Mesenchymal stem cell (in vitro differentiated cells and primary cell): ENCODE data around the gene PLA2G1B.

Experiments used
- DNase-seq: peaks from one replicate; pipeline ENCODE4 v3.0.0-alpha.2; 2013
- H2AFZ ChIP-seq: one replicate; pipeline ENCODE4 v1.6.1; 2013; ENCODE audit warnings: low read depth, mild to moderate bottlenecking, control low read depth, inconsistent platforms, low read length, moderate library complexity
- H2AK5ac ChIP-seq: 2 replicates; pipeline ENCODE4 v1.6.1; 2013; ENCODE audit warnings: low read length, moderate library complexity, mild to moderate bottlenecking, inconsistent platforms; ENCODE audit not compliant: severe bottlenecking
- H2BK120ac ChIP-seq: one replicate; pipeline ENCODE4 v1.6.1; 2013; ENCODE audit warnings: low read depth, mild to moderate bottlenecking, inconsistent platforms, low read length, moderate library complexity
- H2BK12ac ChIP-seq, 2 experiments: one replicate each; pipeline ENCODE4 v1.6.1; 2013; ENCODE audit warnings: inconsistent platforms in 2 of 2, low read length in 2 of 2, mild to moderate bottlenecking in 2 of 2, moderate library complexity in 2 of 2, control low read depth in 1 of 2
- H2BK15ac ChIP-seq: one replicate; pipeline ENCODE4 v1.6.1; 2013; ENCODE audit warnings: mild to moderate bottlenecking, low read depth, inconsistent platforms; ENCODE audit not compliant: poor library complexity, severe bottlenecking
- H2BK5ac ChIP-seq: 2 replicates; pipeline ENCODE4 v1.6.1; 2013; ENCODE audit warnings: low read depth, mild to moderate bottlenecking, low read length, control low read depth, inconsistent platforms; ENCODE audit not compliant: poor library complexity, severe bottlenecking
- H3K14ac ChIP-seq, 2 experiments: one replicate each; pipeline ENCODE4 v1.6.1; 2013; ENCODE audit warnings: inconsistent platforms in 2 of 2, low read length in 2 of 2, control low read depth in 1 of 2, mild to moderate bottlenecking in 1 of 2, moderate library complexity in 1 of 2
- H3K18ac ChIP-seq, 2 experiments: one replicate each; pipeline ENCODE4 v1.6.1; 2013; ENCODE audit warnings: inconsistent platforms in 2 of 2, low read length in 2 of 2, control low read depth in 1 of 2, low read depth in 1 of 2, mild to moderate bottlenecking in 1 of 2
- H3K23ac ChIP-seq, 2 experiments: one replicate each; pipeline ENCODE4 v1.6.1; 2013; ENCODE audit warnings: inconsistent platforms in 2 of 2, low read length in 2 of 2, mild to moderate bottlenecking in 2 of 2, moderate library complexity in 2 of 2, control low read depth in 1 of 2
- H3K27ac ChIP-seq: 2 replicates; pipeline ENCODE4 v1.5.1; 2013; ENCODE audit warnings: mild to moderate bottlenecking, moderate library complexity, low read length, control low read depth, inconsistent platforms; ENCODE audit not compliant: poor library complexity, severe bottlenecking
- H3K27me3 ChIP-seq, 2 experiments: 2 replicates each; pipeline versions ENCODE4 v1.6.1 to v1.7.0; 2013; ENCODE audit warnings: low read length in 2 of 2, mild to moderate bottlenecking in 2 of 2, moderate library complexity in 2 of 2, control low read depth in 1 of 2, inconsistent platforms in 1 of 2; ENCODE audit not compliant: control insufficient read depth in 1 of 2, insufficient read depth in 1 of 2
- H3K36me3 ChIP-seq, 2 experiments: 2 replicates each; pipeline versions ENCODE4 v1.6.1 to v1.7.0; 2013; ENCODE audit warnings: low read length in 2 of 2, control low read depth in 1 of 2, inconsistent platforms in 1 of 2, low read depth in 1 of 2, mild to moderate bottlenecking in 1 of 2; ENCODE audit not compliant: insufficient read depth in 2 of 2, control insufficient read depth in 1 of 2
- H3K4ac ChIP-seq, 2 experiments: one replicate each; pipeline ENCODE4 v1.6.1; 2013; ENCODE audit warnings: inconsistent platforms in 2 of 2, low read length in 2 of 2, mild to moderate bottlenecking in 2 of 2, moderate library complexity in 2 of 2, control low read depth in 1 of 2, low read depth in 1 of 2
- H3K4me1 ChIP-seq: 2 replicates; pipeline ENCODE4 v1.6.1; 2013; ENCODE audit warnings: low read depth, low read length, control low read depth; ENCODE audit not compliant: control insufficient read depth, insufficient read depth
- H3K4me2 ChIP-seq: 2 replicates; pipeline ENCODE4 v1.6.1; 2013; ENCODE audit warnings: low read length, mild to moderate bottlenecking, inconsistent platforms; ENCODE audit not compliant: poor library complexity, severe bottlenecking
- H3K4me3 ChIP-seq, 2 experiments: 2 replicates each; pipeline versions ENCODE4 v1.5.1 to v1.7.0; 2013; ENCODE audit warnings: low read length in 2 of 2, mild to moderate bottlenecking in 2 of 2, control low read depth in 1 of 2, low read depth in 1 of 2; ENCODE audit not compliant: insufficient read depth in 1 of 2
- H3K79me1 ChIP-seq: replicated peaks from 2 replicates; pipeline ENCODE4 v1.6.1; 2013; ENCODE audit warnings: mild to moderate bottlenecking, control low read depth, low read length, inconsistent platforms; ENCODE audit not compliant: poor library complexity, severe bottlenecking
- H3K9ac ChIP-seq: 2 replicates; pipeline ENCODE4 v1.7.0; 2013; ENCODE audit warnings: mild to moderate bottlenecking, low read length, moderate library complexity
- H3K9me3 ChIP-seq: 2 replicates; pipeline ENCODE4 v1.7.0; 2013; ENCODE audit warnings: mild to moderate bottlenecking, low read length; ENCODE audit not compliant: control insufficient read depth
- H4K8ac ChIP-seq: one replicate; pipeline ENCODE4 v1.6.1; 2013; ENCODE audit warnings: inconsistent platforms, mild to moderate bottlenecking, low read length, moderate library complexity
- H4K91ac ChIP-seq: one replicate; pipeline ENCODE4 v1.6.1; 2013; ENCODE audit warnings: mild to moderate bottlenecking, low read length, inconsistent platforms
- WGBS: methylation state at CpG from one replicate; pipeline ENCODE4 v1.1.7; 2013; ENCODE audit warnings: mixed read lengths; 5-methylcytosine and 5-hydroxymethylcytosine counted together

PLA2G1B gene

DNA sequence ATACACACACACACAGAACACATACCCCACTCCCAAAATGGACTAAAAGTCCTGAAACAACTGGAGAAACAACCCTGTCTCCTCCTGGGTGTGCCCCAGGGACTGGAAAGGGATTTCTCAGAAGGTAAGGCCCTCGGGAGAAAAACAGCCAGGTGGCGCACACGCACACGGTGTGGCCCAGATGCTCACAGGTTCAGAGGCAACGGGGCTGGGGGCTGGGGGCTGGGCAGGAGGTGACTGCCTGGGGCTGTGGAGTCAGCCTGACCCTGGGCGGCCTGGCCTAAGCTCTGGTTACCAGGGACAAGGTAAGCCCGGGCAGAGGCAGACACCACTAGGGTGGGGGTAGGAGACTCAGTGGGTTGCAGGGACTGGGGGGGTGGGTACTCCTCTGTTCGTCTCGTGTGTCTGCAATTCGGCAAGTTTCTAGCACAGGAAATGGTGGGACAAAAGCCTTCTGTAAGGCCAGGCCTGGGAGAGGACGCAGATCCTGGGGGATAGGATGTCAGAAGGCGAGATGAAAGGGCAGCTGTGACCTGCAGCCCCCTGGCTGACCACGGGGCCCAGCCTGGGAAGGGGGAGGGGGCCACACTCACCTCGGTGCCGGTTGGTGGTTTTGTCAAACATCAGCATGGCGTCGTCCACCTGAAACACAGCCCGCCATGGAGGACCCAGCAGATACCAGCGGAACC lies 31.0 kb upstream of the PLA2G1B start:
- no peaks in the 10 kb centered on the region for H3K79me1 ChIP-seq
- peaks cover 17% of the 10 kb centered on the region for H3K4me1 ChIP-seq
- H2BK5ac ChIP-seq, result no peak overlapping the region
- H2BK15ac ChIP-seq, result peak overlapping the region; percentile 56
- H2AK5ac ChIP-seq, result no peak overlapping the region
- H3K4me3 ChIP-seq, result no peak overlapping the region
- no peak overlapping the region for H3K4me2 ChIP-seq
- H3K36me3 ChIP-seq, result no peaks in the 10 kb centered on the region
- H3K4ac ChIP-seq, result peak overlapping the region in 1 of 2 experiments; percentile 60
- H3K9ac ChIP-seq, result no peak overlapping the region
- H3K27ac ChIP-seq, result no peak overlapping the region
- 55% methylated on average over 19 of the region's 19 CpGs for WGBS
- no peak overlapping the region for H2BK120ac ChIP-seq
- no peak overlapping the region for H4K8ac ChIP-seq
- H3K27me3 ChIP-seq, result peaks cover 5 to 41% of the 10 kb centered on the region in 2 experiments
- H4K91ac ChIP-seq, result peak overlapping the region; percentile 6
- H3K9me3 ChIP-seq, result no peaks in the 10 kb centered on the region
- H2BK12ac ChIP-seq, result no peak overlapping the region
- no peak overlapping the region for H3K23ac ChIP-seq
- DNase-seq, result no peak
- H3K14ac ChIP-seq, result no peak overlapping the region
- H2AFZ ChIP-seq, result no peak overlapping the region
- no peak overlapping the region for H3K18ac ChIP-seq

DNA sequence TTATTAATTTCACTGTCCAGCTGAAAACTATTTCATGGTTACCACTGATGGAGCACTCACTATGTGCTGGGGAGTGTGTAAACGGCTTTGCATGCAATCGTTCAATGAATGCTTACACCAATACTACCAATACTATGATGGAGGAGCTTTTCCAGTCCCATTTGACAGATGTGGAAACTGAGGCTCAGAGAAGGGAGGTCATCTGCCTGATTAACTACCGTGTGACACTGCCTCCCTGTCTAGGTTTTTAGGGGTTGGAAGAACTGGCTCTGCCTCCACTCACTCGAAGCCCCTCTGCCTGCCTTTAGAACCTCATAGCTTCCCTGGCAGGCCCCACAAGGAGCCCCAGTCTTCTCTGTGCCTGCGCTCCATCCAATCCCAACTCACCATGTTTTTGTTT lies 29.5 kb upstream of the PLA2G1B start:
- no peak overlapping the region for H3K9ac ChIP-seq
- H3K18ac ChIP-seq, result no peak overlapping the region
- H3K79me1 ChIP-seq, result no peaks in the 10 kb centered on the region
- no peak overlapping the region for H2BK5ac ChIP-seq
- H4K8ac ChIP-seq, result no peak overlapping the region
- WGBS, result 83% methylated on average over 2 of the region's 5 CpGs
- no peak overlapping the region for H2AFZ ChIP-seq
- peak overlapping the region; percentile 30 for H3K27ac ChIP-seq
- no peaks in the 10 kb centered on the region for H3K9me3 ChIP-seq
- no peak overlapping the region for H2BK12ac ChIP-seq
- H3K4ac ChIP-seq, result no peak overlapping the region
- H3K4me3 ChIP-seq, result no peak overlapping the region
- peak overlapping the region; percentile 26 for H3K4me2 ChIP-seq
- H4K91ac ChIP-seq, result no peak overlapping the region
- H2AK5ac ChIP-seq, result peak overlapping the region; percentile 9
- no peak overlapping the region for H3K23ac ChIP-seq
- peaks cover 13% of the 10 kb centered on the region for H3K4me1 ChIP-seq
- H3K36me3 ChIP-seq, result no peaks in the 10 kb centered on the region
- H3K27me3 ChIP-seq, result peaks cover 0 to 30% of the 10 kb centered on the region in 2 experiments
- DNase-seq, result no peak
- H2BK120ac ChIP-seq, result no peak overlapping the region
- no peak overlapping the region for H2BK15ac ChIP-seq
- no peak overlapping the region for H3K14ac ChIP-seq

DNA sequence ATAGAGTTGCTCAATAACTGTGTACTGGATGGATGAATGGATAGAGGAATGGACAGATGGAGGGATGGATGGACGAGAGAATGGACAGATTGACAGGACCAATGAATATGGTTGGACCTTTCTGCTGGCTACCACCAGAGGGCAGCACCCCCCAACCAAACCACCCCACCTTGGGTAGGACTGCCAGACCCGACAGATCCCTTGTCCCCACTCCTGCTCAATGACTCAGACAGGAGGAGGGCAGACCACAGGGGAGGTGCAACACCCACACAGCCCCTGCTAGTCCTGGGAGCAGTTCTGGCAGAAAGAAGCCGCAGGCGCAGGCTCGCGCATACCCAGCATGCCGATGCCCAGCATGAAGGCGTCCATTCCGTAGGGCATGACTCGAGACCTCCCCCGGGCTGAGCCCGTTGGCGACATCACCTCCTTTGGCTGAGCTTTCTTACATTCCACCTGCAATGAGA lies 29.0 kb upstream of the PLA2G1B start:
- peak overlapping the region; percentile 26 for H3K4me2 ChIP-seq
- no peak overlapping the region for H4K91ac ChIP-seq
- no peak overlapping the region for H3K4ac ChIP-seq
- H3K14ac ChIP-seq, result no peak overlapping the region
- H3K9ac ChIP-seq, result no peak overlapping the region
- 60% methylated on average over 12 of the region's 13 CpGs for WGBS
- H2BK5ac ChIP-seq, result no peak overlapping the region
- no peak overlapping the region for H2AFZ ChIP-seq
- peaks cover 10% of the 10 kb centered on the region for H3K4me1 ChIP-seq
- H3K23ac ChIP-seq, result no peak overlapping the region
- no peaks in the 10 kb centered on the region for H3K9me3 ChIP-seq
- H3K27ac ChIP-seq, result peak overlapping the region; percentile 30
- H2AK5ac ChIP-seq, result no peak overlapping the region
- no peak overlapping the region for H2BK120ac ChIP-seq
- no peak overlapping the region for H3K18ac ChIP-seq
- H2BK12ac ChIP-seq, result no peak overlapping the region
- peaks cover 0 to 27% of the 10 kb centered on the region in 2 experiments for H3K27me3 ChIP-seq
- peak; percentile 88 for DNase-seq
- no peaks in the 10 kb centered on the region for H3K79me1 ChIP-seq
- no peaks in the 10 kb centered on the region for H3K36me3 ChIP-seq
- no peak overlapping the region for H2BK15ac ChIP-seq
- peak overlapping the region in 1 of 2 experiments; percentile 8 for H3K4me3 ChIP-seq
- no peak overlapping the region for H4K8ac ChIP-seq

DNA sequence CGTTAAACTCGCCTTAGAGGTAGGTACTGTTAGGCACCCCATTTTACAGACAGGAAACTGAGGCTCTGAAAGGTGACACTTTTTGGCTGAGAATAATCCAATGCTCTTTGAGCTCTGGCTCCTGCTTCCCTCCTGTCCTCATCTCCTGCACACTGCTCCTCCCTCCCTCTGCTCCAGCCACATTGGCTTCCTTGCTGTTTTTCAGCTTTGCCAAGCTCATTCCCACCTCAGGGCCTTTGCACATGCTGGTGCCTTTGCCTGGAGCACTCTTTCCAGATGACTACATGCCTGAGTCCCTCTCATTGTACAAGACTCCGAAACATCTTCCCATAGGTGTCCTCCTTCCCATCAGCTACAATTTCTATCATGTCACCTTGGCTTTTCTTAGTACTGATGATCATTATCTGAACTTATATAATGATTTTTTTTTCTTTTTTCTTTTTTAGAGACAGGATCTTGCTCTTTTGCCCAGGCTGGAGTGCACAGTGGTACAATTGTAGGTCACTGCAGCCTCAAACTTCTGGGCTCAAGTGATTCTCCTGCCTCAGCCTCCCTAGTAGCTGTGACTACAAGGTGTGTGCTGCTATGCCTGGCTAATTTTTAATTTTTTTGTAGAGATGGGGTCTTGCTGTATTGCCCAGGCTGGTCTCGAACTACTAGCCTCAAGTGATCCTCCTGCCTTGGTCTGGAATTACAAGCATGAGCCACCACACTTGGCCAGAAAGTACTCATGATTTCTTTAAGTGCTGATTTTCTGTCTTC lies 26.2 kb upstream of the PLA2G1B start:
- no peak overlapping the region for H3K4me2 ChIP-seq
- no peak overlapping the region for H2BK120ac ChIP-seq
- H2BK12ac ChIP-seq, result no peak overlapping the region
- H3K4me3 ChIP-seq, result no peak overlapping the region
- H3K4me1 ChIP-seq, result peaks cover 5% of the 10 kb centered on the region
- H3K18ac ChIP-seq, result no peak overlapping the region
- H3K36me3 ChIP-seq, result no peaks in the 10 kb centered on the region
- no peak overlapping the region for H2BK5ac ChIP-seq
- H2AFZ ChIP-seq, result no peak overlapping the region
- H4K8ac ChIP-seq, result no peak overlapping the region
- no peak overlapping the region for H3K27ac ChIP-seq
- H3K27me3 ChIP-seq, result peaks cover 6 to 19% of the 10 kb centered on the region in 2 experiments
- H3K79me1 ChIP-seq, result no peaks in the 10 kb centered on the region
- H3K14ac ChIP-seq, result no peak overlapping the region
- no peak for DNase-seq
- no peak overlapping the region for H3K9ac ChIP-seq
- H3K23ac ChIP-seq, result no peak overlapping the region
- WGBS, result 94% methylated on average over 4 of the region's 4 CpGs
- no peak overlapping the region for H3K4ac ChIP-seq
- H4K91ac ChIP-seq, result no peak overlapping the region
- no peaks in the 10 kb centered on the region for H3K9me3 ChIP-seq
- H2AK5ac ChIP-seq, result no peak overlapping the region
- no peak overlapping the region for H2BK15ac ChIP-seq
